Pons (tissue), 1 donor: ENCODE results near the gene BRD3OS.

ENCODE experiments used
- DNase-seq: peaks from one replicate; pipeline ENCODE4 v3.0.0-alpha.2; 2016; ENCODE audit warnings: low spot score

The BRD3OS gene

DNA sequence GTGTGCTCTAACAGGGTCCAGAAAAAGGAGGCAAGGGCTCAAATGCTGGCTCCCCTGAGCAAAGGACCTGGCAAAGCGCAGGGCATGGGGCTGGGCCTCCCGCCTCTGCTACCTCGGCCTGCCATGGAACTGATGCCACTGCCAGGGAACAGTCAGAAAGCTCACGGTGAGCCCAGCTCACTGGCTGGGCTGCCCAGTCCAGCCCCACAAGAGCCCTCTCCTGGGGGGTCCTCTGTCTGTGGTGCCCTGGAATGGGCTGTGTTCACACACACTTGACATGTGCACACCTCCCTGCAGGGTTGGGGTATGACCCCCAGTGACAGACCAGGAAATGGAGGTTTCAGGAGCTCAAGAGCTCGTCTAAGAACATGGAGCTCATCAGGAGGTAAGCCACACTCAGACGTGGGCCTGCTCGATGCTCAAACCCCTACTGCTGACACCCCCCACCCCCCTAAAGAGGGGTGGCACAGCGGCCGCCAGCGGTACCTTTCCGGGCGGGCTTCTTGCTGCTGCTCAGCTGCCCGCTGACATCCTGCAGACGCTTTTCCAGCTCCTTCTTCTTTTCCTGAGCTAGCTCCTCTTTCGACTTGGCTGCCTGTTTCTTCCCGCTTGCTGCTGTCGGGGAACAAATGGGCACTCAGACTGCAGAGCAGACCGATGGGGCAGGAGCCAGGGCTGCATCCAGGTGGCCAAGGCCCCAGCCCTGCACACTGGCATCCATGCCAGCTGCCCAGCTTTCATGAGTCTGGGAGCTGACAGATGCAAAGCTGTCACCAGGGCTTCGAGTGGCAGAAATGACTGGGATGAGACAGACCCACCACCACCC lies 9.1 kb downstream of the BRD3OS start:
- no peak for DNase-seq

- DNase-seq, result no peak
These were observed 10.1 kb downstream of the BRD3OS start for GRCh38 chr9:134035041-134036039.

- DNase-seq, result no peak
These were observed 10.8 kb downstream of the BRD3OS start for GRCh38 chr9:134036130-134036529.

- no peak for DNase-seq
These were observed 12.4 kb downstream of the BRD3OS start for GRCh38 chr9:134037641-134038040.

- DNase-seq, result peak; percentile 14
These were observed 14.3 kb downstream of the BRD3OS start for GRCh38 chr9:134039386-134040175.

- DNase-seq, result no peak
These were observed 14.9 kb downstream of the BRD3OS start for GRCh38 chr9:134040176-134040565.

GRCh38 chr9:134040781-134041648 lies 15.7 kb downstream of the BRD3OS start:
- no peak for DNase-seq

DNA sequence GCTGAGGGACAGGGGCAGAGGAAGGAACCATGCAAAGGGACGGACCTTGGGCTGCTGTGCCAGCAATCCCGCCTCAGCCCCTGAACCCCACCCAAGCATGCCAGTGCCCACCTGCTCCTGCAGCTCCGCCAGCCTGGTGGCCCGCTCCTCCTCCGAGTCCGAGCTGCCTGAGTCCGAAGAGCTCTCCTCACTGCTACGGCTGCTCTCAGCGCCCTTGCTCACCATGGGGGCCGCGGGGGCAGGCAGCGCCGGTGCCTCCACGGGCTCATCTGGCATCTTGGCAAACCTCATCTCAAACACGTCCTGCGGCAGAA lies 16.3 kb downstream of the BRD3OS start:
- DNase-seq, result no peak

DNA sequence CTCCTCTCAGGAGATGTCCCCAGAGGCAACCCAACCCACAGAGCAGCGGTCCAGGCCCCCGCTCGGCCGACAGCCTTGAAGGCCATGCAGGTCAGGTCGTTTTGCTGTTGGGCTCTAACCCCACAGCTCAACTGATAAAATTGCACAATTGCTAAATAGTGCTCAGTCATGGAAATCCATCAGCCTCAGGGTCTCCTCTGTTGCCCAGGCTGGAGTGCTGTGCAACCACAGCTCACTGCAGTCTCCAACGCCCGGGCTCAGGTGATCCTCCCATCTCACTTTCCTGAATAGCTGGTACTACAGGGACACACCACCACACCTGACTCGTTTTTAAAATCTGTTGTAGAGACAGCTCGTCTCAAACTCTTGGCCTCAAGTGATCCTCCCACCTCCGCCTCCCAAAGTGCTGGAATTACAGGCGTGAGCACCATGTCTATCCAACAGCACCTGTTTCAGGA lies 18.3 kb downstream of the BRD3OS start:
- no peak for DNase-seq

DNA sequence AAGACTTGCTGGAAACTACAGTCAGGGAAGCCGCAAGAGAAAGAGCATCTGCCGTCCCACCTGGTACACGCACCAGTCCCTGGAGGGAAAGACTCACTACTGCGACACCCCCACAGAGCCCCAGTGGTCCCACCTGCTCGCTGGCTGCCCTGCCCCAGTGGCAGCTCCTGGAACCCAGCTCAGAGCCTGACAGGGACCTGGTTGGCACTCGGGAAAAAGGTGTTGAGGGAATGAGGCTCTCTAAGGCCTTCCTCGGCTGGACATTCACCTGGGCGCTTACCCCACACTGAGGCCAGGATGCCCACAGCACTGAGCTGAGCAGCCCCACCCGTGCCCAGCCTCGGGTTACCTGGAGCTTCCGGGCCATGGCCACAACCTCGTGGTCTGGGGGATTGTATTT lies 19.7 kb downstream of the BRD3OS start:
- no peak for DNase-seq

GRCh38 chr9:134045841-134046544 lies 20.7 kb downstream of the BRD3OS start:
- DNase-seq, result no peak

- DNase-seq, result no peak
These were observed 21.8 kb downstream of the BRD3OS start for GRCh38 chr9:134046894-134047681.

GRCh38 chr9:134047868-134048581 lies 22.7 kb downstream of the BRD3OS start:
- no peak for DNase-seq

DNA sequence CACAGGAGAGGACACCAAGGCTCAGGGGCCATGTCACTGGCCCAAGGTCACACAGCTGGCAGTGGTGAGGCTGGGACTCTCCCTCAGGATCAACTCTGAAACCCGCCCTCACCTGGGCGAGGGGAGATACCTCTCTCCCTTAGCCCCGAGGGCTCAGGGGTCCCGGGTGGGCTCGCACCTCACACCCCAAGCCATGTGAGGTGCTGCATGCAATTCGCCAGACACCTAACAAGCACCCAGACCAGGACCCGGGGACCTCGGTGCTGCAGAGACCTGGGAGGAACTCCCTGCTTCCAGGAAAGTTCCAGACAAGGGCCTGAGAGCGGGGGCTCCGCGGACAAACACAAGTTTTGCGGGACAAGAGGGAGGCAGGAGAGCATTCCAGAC lies 23.3 kb downstream of the BRD3OS start:
- no peak for DNase-seq

- no peak for DNase-seq
These were observed 24.0 kb downstream of the BRD3OS start for GRCh38 chr9:134049236-134049635.

- DNase-seq, result no peak
These were observed 24.7 kb downstream of the BRD3OS start for GRCh38 chr9:134049772-134050588.

- DNase-seq, result no peak
These were observed 25.4 kb downstream of the BRD3OS start for GRCh38 chr9:134050726-134051125.

- no peak for DNase-seq
These were observed 26.0 kb downstream of the BRD3OS start for GRCh38 chr9:134051319-134051718.
